ENCODE results near the gene KLHL29.

- TF ChIP-seq CTCF (IDR thresholded peaks at IDR 0.05), result no peak
- no peak for TF ChIP-seq POLR2A (IDR thresholded peaks at IDR 0.05)
Measured at GRCh38 chr2:23593752-23594459, 208.9 kb downstream of the KLHL29 start.

Measured in tibial nerve (tissue), 3 donors.